Body of pancreas (tissue), 4 donors: ENCODE results near the gene SLC23A2.

Experiments
- POLR2A ChIP-seq, 3 donors: fragments of 450-650 bp; IDR thresholded peaks; one replicate each; pipeline ENCODE4 v1.6.1; 2016; ENCODE audit warnings: antibody characterized with exemption in 3 of 3, mild to moderate bottlenecking in 2 of 3
- TF ChIP-seq, protein P1 (sequence below), 7 experiments: fragments of 450-650 bp in 4 of 7; fragments of 200-600 bp in 3 of 7; sonication (generic) in 3 of 7; IDR thresholded peaks; one replicate each; pipeline ENCODE4 v1.5.1; 2016 to 2019; ENCODE audit warnings: antibody characterized with exemption in 7 of 7

DNA sequence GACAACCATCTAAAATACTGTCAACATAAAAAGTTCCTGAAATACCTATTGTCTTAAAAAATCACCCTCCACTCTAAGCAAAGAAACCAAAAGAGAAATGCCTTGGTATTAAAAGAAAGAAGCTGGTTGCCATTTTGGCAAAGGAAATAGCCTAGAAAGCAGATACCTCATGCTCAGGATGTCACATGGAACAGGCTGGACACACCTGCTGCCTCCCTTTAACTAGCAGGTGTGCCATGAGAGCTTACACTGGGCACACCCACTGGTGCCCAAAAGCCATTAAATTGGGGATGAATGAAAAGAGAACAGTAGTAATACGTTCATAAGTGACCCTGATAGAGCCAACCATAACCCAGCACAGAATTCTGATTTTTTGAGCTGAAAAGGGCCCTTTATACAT, 1.5 kb downstream of the SLC23A2 start:
- TF ChIP-seq, protein P1, sequence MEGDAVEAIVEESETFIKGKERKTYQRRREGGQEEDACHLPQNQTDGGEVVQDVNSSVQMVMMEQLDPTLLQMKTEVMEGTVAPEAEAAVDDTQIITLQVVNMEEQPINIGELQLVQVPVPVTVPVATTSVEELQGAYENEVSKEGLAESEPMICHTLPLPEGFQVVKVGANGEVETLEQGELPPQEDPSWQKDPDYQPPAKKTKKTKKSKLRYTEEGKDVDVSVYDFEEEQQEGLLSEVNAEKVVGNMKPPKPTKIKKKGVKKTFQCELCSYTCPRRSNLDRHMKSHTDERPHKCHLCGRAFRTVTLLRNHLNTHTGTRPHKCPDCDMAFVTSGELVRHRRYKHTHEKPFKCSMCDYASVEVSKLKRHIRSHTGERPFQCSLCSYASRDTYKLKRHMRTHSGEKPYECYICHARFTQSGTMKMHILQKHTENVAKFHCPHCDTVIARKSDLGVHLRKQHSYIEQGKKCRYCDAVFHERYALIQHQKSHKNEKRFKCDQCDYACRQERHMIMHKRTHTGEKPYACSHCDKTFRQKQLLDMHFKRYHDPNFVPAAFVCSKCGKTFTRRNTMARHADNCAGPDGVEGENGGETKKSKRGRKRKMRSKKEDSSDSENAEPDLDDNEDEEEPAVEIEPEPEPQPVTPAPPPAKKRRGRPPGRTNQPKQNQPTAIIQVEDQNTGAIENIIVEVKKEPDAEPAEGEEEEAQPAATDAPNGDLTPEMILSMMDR (IDR thresholded peaks at IDR 0.05): no peak
- TF ChIP-seq POLR2A (IDR thresholded peaks at IDR 0.05): no peak
